ENCODE results near the gene PALMD.

GRCh38 chr1:99644279-99645004 is 1.5 kb upstream of the PALMD start:
- no peak for TF ChIP-seq CTCF (IDR thresholded peaks at IDR 0.05)
- no peak for TF ChIP-seq EZH2 (IDR thresholded peaks at IDR 0.05; ENCODE audit: borderline replicate concordance, insufficient read depth, low read depth, low read length, poor library complexity, severe bottlenecking)
